ENCODE measurements around the gene DDAH1.
A peak's percentile ranks its signal among the peaks of the same experiment; 100 is the strongest.

Gene DDAH1

DNA sequence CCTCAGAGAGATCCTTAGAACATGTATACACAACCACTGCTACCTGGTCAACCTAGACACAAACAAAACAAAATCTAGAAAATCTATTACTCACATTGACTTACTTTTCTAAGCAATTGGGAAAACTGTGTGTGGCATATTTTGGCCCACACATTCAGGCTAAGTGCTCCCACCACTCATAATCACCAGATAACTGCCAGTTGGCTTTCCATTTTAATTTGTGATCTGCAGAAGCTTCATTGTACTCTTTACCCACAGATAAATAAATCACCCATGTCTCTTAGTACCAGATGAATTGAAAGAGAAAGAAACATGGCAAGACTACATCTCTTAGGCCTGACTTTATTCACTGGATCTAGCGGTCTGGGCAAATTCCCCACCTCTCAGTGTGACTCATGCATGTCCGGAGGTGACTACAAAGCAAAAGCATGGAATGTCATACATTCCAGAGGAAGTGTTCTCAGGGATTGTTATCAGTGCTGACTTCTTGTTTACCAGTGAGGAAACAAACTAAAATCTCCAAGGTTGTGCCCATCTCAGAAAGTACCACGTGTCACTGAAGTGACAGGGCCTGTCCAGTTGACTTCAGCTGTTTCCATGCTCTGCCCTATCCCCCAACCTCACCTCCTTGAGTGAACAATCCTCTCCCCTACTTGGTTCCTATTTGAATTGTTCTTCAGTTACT lies 136.1 kb downstream of the DDAH1 start:
- DNase-seq (ENCODE audit: low read depth), result no peak

DNA sequence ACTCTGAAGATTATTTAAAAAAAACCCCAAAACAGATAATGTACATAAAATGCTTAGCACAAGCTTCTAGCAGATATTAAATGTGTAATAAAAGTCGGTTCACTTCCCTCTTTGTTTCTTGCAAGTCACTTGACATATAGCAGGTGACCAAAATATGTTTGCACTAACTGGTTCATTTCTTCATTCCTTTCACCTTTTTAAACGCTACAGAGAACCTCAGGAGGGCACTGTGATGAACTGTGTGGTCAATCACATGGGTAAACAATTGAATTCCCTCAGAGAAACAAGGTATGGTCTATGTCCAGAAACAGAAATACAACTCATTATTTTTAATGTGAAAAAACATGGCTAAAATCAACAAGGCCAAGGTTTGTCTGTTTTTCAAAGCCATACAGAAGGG lies 137.2 kb downstream of the DDAH1 start:
- DNase-seq (ENCODE audit: low read depth), result no peak

DNA sequence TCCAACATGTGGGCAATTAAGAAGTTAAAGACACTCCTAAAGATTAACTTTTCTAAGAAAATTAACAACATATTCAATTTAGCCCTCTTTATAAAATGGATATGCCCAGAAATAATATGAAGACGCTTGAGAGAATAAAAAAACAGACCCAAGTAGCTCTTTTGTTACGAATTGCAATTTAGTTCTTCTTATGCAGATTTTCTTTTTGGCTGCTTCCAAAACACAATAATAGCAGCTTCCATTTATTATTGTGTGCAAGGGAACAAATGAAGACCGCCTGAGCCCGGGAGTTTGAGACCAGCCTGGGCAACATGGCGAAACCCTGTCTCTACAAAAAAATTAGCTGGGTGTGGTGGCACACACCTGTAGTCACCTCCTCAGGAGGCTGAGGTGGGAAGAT lies 138.1 kb downstream of the DDAH1 start:
- DNase-seq (ENCODE audit: low read depth), result no peak

DNA sequence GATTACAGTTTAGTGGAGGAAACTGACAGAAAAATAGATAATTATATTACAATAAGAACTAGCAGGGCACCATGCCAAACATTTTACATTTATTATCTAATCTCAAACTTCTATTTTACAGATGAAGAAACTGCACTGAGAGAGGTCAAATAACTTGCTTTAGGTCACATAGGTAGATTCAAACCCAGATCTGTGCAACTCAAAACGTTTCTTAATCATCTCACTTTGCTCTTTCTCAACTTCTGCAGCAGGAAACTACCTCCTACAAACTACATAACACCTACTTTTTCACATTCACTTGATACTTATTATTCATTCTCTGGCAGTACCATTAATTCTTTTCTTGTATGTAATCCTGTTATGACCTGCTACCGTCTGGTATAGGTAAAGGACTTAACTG lies 138.6 kb downstream of the DDAH1 start:
- no peak for DNase-seq (ENCODE audit: low read depth)

DNA sequence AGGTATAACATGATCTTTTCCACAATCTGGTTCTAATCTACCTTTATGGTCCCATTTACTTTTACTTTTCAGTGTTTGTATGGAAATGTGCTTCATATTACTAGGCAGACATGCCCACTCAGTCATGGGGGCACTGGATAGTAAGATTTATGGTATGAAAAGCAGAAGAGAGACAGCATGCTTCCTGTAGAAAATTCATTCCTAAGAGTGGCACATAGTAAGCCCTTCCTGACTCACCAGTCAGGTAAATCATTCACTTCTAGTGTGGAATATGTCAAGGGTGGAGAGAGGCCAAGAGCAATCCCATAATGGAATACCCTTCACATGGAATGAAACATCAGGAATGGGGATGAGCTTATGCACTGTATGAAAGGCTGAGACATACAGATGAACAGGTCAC lies 139.0 kb downstream of the DDAH1 start:
- no peak for DNase-seq (ENCODE audit: low read depth)

DNA sequence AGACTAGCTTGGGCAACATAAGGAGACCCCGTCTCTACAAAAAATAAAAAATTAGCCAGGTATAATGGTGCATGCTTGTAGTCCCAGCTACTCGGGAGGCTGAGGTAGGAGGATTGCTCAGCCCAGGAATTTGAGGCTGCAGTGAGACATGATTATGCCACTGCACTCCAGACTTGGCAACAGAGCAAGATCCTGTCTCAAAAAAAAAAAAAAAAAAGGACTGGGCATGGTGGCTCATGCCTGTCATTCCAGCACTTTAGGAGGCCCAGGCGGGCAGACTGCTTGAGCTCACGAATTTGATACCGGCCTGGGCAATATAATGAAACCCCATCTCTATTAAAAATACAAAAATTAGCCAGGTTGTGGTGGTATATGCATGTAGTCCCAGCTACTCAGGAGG lies 141.2 kb downstream of the DDAH1 start:
- DNase-seq (ENCODE audit: low read depth), result no peak

DNA sequence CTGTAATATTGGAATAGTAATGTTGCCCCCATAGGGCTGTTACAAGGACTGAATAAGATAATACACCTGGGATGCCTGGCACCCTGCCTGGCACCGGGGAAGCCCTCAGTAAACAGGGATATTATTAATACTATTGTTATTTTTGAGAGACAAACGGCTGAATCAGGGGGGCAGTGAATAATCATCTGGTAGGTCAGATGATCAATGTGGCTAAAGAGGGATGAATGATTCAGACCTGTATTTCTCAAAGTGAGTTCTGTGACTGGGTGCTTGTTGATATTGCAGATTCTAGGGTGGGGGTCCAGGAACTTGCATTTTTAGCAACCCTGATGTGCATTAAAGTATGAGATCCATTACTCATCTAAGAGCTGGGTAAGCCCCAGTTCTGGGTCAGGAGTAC lies 142.3 kb downstream of the DDAH1 start:
- DNase-seq (ENCODE audit: low read depth), result no peak

DNA sequence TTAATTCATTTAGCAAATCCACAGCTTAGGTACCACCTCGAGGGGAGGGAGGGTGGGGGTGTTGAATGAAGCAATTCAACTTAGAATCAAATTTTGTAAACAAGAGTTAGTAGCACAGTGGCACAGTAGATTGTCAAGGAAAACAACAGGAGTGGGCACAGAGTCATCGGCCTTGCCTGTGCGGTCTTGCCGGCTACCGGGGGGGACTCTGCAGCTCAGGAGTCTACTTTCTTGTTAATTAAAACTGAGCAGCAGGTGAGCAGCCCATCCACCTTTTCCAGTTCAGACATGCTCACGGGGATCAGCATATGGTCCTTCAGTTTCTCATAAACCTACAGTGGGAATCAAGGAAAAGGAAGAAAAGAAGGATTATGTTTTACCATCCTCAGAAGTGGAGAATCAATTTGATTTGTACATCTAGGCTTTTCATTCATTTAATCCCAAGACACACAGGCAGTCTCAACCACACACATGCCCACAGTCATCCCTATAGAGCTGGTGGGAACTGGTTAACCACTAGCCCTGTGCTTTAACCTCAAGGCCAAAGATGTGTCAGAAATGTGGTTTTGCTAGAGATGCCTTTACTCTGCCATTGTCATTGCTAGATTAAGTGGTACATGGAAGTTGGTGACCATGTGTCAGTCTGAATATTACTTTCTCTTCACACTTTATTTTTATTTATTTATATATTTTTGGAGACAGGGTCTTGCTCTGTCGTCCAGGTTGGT lies 143.6 kb downstream of the DDAH1 start:
- DNase-seq (ENCODE audit: low read depth), result no peak

DNA sequence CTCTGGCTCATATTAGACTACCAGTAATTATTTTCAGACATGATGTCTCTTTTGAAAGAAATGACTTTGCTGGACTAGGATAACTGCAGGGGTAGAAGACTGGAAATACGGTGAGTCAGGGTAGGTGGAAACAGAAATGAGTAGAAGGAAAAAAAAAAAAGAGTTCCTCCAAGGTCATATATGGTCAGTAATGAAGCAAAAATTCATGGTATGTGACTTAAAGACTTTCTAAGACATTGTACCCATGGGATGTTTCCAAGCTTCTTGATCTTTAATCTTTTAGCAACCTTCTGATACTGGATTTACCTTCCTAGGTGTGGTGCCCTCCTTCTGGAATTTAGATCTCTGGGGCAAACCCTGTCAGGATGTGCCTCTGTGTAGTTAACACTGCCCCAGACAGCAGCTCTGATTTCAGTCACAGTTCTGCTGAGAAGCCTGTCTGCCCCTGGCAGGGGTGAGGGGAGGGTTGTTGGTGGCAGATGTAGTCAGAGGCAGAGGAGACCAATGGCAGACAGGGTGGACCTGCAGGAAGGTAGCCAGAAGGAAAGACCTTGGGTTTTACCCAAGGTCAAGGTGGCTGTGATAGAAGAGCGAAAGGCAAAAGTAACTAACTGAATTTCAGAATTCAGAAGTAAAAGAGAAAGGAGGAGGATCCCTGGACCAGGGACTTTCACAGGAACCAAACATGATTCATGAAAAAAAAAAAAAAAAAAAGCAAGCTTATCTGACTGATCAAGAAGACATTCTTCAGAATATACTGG lies 144.4 kb downstream of the DDAH1 start:
- no peak for DNase-seq (ENCODE audit: low read depth)

DNA sequence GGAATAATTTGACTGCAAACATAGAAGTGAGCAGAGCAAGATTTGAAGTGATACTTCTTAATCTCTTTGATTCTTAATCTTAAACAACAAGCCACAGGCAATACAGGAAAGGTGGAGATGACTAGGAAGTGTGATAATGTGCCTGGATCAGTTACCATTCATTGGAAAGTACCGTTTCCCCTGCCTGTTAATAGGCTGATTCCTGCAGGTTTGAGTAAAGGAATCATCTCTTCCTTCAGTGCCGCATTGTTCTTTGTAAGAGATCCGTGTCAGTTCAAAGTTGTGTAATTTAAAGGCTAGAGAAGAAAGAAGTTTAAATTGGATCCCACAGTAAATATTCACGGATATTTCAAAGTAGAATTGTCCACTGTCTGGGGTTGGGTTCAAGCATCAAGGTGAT lies 145.0 kb downstream of the DDAH1 start:
- DNase-seq (ENCODE audit: low read depth), result no peak

DNA sequence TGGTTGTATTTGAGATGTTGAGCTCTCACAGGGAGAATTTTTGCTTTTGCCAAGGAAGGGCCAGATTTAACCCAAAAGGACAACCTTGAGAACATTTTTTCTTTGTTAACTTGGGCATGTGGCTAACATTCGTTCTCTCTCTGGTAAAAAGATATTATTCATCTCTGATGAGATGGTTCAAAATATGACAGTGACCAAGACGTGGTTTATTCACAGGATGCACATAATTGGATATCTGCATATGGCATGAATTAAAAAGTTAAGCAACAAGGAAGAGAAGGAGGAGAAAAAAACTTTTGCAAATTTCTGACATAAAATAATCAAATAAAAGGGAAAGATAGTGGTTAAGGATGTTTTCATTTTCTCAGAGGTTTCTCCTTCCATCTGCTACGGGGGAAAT lies 145.5 kb downstream of the DDAH1 start:
- DNase-seq (ENCODE audit: low read depth), result no peak

DNA sequence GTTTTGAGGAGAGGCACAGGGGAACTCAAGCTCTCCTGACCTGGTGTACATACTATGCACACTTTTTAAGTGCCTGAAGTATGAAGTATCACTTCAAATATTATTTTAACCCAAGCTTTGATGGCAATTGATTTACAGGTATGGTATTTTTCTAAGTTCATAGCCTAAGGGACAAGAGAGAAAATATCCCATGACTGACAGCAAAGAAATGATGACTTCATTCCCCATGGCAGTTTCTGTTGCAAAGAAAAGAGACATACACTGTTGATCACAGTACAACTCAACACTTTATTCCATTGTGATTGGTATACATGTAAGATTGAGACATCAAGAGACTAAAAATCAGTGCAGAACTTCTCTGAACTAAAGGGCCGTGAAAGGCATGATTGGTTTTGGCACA lies 146.7 kb downstream of the DDAH1 start:
- DNase-seq (ENCODE audit: low read depth), result no peak

DNA sequence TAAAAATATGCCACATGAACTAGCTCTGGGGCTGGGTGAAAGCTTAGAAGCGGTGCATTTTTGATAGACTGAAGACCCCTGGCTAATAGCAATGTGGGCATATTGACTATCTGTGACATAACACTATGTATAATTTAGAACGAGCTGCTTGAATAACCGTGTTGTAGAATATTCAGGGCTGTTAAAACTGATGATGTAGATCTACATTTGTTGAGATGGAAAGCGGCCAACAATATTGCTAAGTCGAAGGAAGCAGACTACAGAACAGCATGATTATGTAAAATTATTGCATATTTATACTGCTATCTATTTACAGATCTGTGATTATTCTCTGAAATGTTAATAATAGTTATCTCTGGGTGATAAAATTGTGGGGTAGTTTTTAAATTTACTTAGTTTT lies 147.4 kb downstream of the DDAH1 start:
- no peak for DNase-seq (ENCODE audit: low read depth)

DNA sequence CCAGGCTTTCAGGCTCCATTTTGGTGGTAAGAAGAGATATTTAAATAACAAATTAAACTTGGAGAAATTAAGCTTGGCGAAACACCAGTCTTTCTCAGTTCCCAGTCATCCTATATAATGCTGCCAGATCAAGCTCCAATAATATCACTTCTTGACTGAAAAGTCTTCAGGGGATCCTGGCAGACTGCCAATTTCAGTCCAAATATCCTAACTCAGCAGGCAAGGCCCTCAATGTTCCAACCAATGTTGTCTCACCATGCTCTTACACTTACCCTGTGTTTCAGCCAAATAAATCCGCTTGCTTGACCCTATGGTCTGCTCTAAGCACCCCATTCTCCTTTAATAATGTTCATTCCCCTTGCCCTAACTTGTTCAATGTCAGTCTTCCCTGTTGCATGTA lies 148.6 kb downstream of the DDAH1 start:
- DNase-seq (ENCODE audit: low read depth), result no peak

DNA sequence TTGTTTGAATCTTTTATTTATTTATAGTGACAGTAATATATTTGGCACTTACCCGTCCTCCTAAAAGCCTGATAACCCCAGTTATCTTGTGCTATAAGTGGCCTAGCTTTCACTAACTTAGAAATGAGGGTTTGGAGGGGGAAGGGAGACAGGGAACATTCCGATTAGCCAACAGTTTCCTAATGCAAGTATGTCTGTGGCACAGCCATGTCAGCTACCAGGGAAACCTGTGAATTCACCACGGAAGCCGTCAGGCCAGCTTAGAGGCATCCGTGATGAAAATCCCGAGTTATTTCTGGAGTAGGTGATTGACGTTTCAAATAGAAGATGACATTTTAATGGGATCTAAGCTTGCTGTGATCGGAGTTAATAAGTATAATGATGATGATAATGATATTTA lies 149.2 kb downstream of the DDAH1 start:
- DNase-seq (ENCODE audit: low read depth), result no peak

DNA sequence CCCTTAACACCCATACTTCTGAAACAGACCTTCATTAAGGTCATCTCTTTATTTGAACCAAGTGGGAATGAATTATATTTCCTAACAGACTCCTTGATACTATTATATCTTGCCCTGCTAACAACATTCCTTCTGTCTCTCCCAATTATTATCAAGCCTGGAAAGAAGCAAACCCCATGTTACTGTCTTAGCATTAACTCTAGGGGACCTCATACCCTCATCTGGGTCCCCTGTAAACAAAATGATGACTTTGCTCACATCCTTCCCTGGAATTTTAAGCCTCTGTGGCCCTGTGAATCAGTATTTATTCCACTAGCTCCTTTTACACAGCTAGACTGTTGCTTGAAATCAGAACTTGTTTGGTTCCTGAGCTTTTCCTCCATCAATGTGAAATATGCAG lies 150.2 kb downstream of the DDAH1 start:
- DNase-seq (ENCODE audit: low read depth), result no peak

DNA sequence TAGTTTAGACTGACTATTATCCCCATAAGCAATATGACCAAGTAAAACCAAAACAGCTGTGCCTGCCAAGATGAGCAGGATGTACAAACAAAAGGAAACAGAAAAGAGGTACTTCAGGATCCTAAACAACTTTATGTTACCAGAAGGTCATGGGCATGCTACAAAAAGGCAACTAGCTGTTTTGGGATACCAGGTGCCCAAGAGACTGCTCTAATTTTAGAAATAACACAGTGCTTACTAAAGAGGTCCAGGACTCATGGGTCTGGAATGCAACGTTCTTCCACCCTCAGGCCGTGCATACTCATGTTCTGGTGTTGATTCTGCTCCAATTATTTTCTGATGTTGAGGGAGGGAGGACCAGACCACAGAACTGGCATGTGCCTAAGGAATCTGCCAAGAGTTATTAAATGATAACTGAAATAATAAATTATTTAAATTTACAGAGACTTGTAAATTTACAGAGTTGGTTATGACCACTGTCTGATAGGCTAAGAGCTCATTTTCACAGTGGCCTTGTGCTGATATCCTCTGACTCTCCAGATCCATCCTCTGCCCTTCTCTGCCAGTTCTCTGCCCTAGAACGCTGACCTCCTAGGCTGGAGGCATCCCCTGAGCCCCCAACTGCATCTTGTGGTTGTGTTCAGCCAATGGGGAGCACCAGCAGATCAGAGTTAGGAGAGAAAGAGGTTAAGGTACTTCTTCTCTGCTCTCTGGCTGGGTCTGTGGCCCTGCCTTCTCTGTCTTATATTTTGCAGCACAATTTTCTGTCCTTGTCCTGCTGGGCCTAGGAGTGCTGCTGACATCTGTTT lies 150.9 kb downstream of the DDAH1 start:
- no peak for DNase-seq (ENCODE audit: low read depth)

DNA sequence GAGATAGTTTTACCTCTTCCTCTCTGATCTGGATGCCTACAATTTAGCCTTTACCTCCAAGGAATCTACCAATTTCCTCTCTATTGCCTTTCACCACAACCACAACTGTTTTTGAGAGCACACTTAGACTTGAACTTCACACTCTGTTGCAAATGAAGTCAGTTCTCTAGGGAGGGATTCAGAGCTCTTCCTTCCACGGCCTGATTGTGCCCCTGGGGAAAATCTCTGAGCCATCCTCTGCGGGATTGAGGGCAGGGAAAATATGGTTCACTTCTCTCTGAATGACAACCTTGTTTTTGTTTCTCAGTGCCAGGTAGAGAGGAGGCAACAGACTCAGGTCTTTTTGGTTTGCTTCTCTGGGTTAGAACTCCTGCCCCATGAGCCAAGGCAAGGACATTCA lies 153.1 kb downstream of the DDAH1 start:
- DNase-seq (ENCODE audit: low read depth), result no peak

DNA sequence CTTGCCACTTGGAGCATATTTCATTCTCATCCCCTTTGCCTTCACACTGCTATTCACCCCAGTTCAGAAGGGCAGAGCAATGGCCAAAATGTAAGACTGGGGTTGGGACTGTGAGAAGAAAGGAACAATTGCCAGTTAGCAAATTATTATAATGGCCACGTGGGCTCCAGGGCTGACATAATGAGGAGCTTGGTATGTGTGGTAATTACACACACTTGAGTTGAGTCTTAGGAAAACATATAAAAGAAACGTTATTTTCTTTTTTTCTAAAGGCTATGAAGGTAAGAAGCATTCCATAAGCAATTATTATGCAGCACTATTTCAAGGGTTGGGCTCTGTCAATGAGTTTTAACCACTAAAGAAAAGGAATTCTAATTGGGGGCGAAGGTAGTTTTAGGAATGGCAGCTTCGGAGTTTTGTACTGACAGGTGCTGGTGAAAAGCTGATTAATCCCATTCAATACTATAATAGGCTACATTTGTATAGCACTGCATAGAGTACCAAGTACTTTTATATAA lies 156.1 kb downstream of the DDAH1 start:
- DNase-seq (ENCODE audit: low read depth), result no peak

DNA sequence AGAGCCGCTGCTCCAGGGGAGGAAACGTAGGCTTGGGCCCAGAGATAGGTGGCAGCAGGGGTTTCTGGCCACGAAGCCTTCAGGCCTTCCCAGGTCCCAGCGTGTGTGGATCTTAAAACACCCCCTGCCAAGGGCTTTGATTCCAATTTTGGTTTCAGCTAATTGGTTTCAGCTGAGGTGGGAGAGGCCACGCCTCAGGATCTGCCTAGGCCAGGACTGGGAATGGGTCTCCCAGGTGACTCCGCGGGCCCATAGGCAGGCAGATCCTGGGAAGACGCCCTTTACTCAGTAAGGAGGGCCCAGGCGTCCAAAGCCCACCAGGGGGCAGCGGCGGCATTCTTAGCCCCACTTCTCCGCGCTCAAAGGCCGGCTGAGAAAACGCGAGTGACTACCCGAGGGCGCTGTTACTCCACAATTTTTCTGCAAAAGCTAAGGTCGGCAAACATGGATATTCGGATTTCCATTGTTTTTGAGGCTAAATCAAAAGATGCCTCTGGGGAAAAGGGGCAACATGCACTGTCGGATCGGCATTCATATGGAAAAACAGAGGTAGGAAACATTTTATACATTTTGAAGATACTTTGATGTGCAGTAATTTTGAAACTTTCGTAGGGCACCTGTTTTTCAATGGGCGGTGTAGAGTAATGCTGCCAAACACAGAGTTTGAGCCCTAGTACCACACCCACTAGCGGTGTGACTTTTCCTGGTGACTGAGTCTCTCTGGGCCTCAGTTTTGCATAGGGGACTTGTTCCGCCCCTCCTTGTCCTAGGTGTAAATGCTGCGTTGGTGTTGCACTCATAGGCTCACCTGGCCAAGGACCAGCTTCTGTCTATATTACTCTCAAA lies 156.7 kb downstream of the DDAH1 start:
- peak; percentile 49 for DNase-seq (ENCODE audit: low read depth)

DNA sequence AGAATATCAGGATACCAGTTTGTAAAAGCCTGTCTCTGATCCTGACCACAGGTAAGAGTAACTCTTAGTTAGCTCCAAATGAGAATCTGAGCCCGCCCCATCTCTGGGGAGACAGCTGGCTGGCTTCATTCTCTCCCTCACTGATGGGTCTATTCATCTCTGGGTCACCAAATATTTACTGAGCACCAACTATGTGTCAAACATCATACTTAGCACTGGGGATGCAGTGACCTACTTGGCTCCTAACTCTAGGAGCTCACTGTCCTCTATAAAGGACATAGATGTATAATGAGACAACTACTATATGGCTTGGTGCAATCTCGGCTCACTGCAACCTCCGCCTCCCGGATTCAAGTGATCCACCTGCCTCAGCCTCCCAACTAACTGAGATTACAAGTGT lies 158.7 kb downstream of the DDAH1 start:
- DNase-seq (ENCODE audit: low read depth), result no peak
